GM20000 (cell line): Measurements from ENCODE around the gene BEX4.
"Not testable (repeated sequence)": the region's sequence is repeated elsewhere in the genome, so short reads cannot be mapped to it uniquely, and the experiment has no call there.

Experiments used
- DNase-seq: peaks from one replicate; pipeline ENCODE4 v3.0.0; 2012; ENCODE audit warnings: low spot score
- CTCF ChIP-seq: IDR thresholded peaks from 2 replicates; pipeline ENCODE4 v1.5.1; 2012; ENCODE audit warnings: mild to moderate bottlenecking, control low read depth; ENCODE audit errors: extremely low read depth, missing control alignments

BEX4 gene

GRCh38 chrX:103187953-103188475 lies 26.9 kb upstream of the BEX4 start:
- no peak for TF ChIP-seq CTCF
- no peak for DNase-seq

GRCh38 chrX:103197721-103198306 lies 17.1 kb upstream of the BEX4 start:
- no peak for TF ChIP-seq CTCF
- no peak for DNase-seq

DNA sequence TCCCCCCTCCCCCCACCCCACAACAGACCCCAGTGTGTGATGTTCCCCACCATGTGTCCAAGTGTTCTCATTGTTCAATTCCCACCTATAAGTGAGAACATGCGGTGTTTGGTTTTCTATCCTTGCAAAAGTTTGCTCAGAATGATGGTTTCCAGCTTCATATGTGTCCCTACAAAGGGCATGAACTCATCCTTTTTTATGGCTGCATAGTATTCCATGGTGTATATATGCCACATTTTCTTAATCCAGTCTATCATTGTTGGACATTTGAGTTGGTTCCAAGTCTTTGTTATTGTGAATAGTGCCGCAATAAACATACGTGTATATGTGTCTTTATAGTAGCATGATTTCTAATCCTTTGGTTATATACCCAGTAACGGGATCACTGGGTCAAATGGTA lies 16.2 kb upstream of the BEX4 start:
- DNase-seq: not testable (repeated sequence)

GRCh38 chrX:103201041-103201440 lies 13.9 kb upstream of the BEX4 start:
- TF ChIP-seq CTCF: no peak
- DNase-seq: no peak

DNA sequence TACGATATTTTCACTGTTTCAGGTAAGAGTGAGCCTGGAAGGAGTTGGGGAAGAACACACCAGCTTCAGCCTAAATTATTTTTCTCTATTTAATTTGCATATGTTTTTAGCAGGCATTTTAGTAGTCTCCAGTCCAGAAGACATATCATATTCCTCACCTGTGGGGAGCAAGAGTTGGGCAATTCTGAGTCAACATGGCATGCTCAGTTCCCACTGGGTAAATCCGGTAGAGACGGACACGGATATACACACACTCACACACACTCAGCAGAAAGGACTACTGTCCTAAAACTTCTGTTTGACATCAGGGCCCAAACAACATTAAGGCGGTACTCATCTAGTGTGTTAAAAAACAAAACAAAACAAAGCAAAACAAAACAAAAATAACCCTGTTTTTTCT lies 4.9 kb upstream of the BEX4 start:
- DNase-seq: no peak
- no peak for TF ChIP-seq CTCF

DNA sequence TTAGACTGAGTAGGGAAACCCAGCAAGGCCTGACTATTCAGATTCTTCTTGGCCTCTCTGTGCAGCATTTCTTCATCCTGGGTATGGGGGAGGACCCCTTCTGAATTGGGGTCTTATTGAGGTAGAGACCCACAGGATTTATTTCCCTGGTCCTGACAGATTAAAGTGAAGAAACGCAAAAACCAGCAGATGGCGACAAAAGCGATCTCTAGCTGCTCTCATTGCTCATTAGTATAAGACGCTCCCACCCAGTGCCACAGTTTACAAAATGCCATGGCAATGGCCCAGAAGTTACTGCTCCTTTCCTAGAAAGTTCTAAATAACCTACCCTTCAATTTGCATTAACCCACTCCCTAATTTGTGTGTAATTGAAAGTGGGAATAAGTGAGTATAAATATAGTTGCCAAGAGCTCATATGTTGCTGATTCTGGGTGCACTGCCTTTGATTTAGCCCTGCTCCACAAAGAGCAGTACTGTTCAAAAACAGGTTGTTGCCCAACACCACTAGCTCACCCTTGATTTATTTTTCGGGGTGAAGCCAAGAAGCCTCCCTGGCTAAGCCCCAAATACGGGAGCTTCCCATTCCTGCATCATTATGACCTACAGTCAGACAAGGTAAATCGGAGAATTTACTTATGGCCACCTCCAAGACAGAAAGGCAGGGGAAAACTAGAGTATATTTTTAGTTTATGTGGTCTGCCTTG lies 3.7 kb upstream of the BEX4 start:
- TF ChIP-seq CTCF: no peak
- peak; percentile 32 for DNase-seq

GRCh38 chrX:103212749-103213457 lies 2.0 kb upstream of the BEX4 start:
- DNase-seq: no peak
- TF ChIP-seq CTCF: no peak
